Heart left ventricle (tissue), 13 donors: ENCODE results near the gene LHX5.

Source experiments
- CTCF ChIP-seq, 12 donors: fragments of 200-600 bp; sonication (generic) in 4 of 12; IDR thresholded peaks; one replicate each; pipeline versions ENCODE4 v1.5.0 to v1.8.0; 2018 to 2022; ENCODE audit warnings: antibody characterized with exemption in 12 of 12, mild to moderate bottlenecking in 5 of 12
- POLR2A ChIP-seq, 2 donors: fragments of 450-650 bp; IDR thresholded peaks; one replicate each; pipeline ENCODE4 v1.6.1; 2017; ENCODE audit warnings: antibody characterized with exemption in 2 of 2, mild to moderate bottlenecking in 2 of 2, moderate library complexity in 2 of 2
- donor health status: ischemic (EF 13 %, LVEDD 7.1; RV severe dilation, severe dysfunction).
- donor health status: DM: no; HTN: yes; CAD: no.
- donor health status: DM: no; HTN: no; CAD: no.
- donor health status: ischemic (EF 25% LVEDD 6.9; RV normal size, moderate dysfunction).
- donor health status: ischemic (EF 25% LVEDD 5.7; RV mildly dilated, moderate dysfunction).
- donor health status: ischemic (EF 35%, LVEDD 5.7; RV mildly dilated, moderate dysfunction).
- donor health status: nonischemic (EF 11% LVEDD 7.7; RV severe dilation, severe dysfunction).
- donor health status: DM: yes; HTN: yes; CAD: no.
- donor health status: PGD.
- donor health status: ischemic (EF 29% LVEDD 5.4; RV normal size, mild dysfunction).
- donor health status: nonischemic (EF 23%, LVEDD 6.1; RV moderate dilation, normal function).

- TF ChIP-seq CTCF (IDR thresholded peaks at IDR 0.05) (no peak), POLR2A (IDR thresholded peaks at IDR 0.05) (no peak)
Observed at GRCh38 chr12:113506867-113507266, 35.2 kb upstream of the LHX5 start.
